CD4-positive, alpha-beta T cell treated with Interleukin-6 at 100 ng/mL for 8 hours (primary cell): ENCODE results near the gene GMPR2.
"Not testable (repeated sequence)": the region's sequence is repeated elsewhere in the genome, so short reads cannot be mapped to it uniquely, and the experiment has no call there.

Experiments used
- DNase-seq: peaks from one replicate; pipeline ENCODE4 v3.0.0-alpha.2; 2020; ENCODE audit warnings: mixed read lengths, low spot score

GMPR2 gene

GRCh38 chr14:24231263-24232120, 1.2 kb upstream of the GMPR2 start:
- no peak for DNase-seq

DNA sequence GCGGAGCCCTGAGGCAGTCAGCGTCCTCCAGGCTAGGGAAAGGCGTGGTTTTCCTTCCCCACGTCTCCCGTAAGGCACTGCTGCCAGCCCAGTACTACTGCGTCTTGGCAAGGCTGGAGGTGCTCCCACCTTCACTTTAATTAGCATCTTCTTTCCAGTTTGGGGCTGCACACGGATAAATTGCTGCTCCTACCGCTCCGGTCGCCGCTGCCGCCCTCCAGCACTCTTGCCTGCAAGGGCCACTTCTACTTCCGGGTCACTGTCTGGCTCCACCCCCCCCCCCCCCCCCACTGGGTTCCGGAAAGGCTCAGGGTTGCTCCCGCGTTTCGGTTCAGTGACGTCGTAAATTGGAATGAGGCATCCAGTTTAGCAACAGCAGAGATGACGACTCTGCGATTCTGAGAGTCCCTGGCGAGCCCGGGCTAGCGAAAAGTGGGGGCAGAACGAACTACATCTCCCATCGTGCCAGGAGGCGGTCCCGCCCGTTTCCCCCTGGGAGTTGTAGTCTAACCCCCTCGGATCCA, 546 bp upstream of the GMPR2 start, which contains the start of gene NEDD8:
Gene NEDD8, minus strand, starts transcription at position 247 of the 524 bp plus-strand sequence. Its CDS starts 100 bp downstream, at position 147.
- DNase-seq: peak; percentile 87

DNA sequence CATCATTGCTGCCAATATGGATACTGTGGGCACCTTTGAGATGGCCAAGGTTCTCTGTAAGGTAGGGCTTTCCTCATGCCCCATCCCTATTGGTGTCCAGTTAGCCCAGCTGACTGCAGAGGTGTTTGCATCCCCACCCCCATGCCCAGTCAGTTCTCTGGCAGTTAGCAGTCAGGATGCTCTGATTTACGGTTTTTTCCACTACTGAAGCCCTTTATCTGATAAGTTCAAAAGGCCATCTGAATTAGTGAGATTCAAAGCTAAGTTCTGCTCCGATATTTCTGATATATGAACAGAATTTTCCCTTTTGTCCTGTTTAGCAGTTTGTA, 773 bp downstream of the GMPR2 start:
- DNase-seq: no peak

DNA sequence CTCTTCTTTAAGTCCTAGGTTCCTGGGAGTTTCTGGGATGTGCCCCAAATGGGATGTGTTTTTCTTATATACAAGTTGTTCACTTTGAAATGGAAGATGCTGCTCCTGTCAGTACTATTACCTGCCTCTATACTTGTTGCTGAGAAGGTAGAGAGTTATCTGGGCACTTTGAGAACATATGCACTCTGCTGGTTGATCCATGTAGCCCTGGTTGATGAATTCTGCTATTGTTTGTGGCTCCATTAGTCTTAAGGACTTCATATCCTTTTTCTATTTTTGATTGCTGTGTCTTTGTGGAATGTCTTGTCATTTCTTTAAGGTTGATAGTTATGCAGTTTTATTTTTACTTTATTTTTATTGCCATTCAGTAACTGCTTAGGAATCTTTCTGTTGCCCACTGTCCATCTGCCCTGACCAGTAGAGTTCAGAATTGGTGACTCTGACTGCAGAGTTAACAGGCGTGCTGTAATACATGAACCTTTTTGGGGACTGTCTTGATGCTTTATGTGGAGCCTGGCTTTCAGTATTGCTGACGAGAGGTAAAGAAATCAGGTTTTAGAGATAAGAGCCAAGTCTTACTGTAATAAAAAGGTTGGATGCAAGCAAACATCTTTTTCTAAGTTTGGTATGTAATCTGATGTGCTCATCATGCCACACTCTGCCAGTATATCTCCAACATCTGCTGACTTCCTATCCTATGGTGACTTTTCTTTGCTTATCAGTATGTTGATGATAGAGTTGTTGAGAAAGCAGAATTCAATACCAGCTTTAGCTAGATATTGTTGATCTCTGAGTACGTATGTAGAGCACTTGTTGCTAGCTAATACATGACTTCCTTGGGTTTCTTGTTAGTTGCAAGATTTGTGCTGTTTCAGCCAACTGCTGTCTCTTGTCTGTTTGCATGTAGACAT, 1.6 kb downstream of the GMPR2 start:
- no peak for DNase-seq

- DNase-seq: no peak
These were observed 3.3 kb downstream of the GMPR2 start for GRCh38 chr14:24235804-24236688.

GRCh38 chr14:24236689-24237462, 4.1 kb downstream of the GMPR2 start:
- DNase-seq: no peak

GRCh38 chr14:24237463-24237955, 4.8 kb downstream of the GMPR2 start:
- DNase-seq: no peak

DNA sequence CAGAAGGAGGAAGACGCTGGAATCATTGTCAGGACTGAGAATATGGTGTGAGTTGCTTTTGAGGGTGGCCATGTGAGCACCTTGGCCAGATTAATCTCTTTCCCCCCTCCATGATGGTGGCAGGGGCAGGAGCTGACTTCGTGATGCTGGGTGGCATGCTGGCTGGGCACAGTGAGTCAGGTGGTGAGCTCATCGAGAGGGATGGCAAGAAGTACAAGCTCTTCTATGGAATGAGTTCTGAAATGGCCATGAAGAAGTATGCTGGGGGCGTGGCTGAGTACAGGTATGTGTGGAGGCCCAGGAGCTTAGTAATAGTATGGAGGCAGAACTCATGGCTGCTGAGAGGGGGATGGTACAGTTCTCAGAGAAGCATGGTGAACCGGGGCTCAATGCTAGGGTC, 5.4 kb downstream of the GMPR2 start:
- no peak for DNase-seq

DNA sequence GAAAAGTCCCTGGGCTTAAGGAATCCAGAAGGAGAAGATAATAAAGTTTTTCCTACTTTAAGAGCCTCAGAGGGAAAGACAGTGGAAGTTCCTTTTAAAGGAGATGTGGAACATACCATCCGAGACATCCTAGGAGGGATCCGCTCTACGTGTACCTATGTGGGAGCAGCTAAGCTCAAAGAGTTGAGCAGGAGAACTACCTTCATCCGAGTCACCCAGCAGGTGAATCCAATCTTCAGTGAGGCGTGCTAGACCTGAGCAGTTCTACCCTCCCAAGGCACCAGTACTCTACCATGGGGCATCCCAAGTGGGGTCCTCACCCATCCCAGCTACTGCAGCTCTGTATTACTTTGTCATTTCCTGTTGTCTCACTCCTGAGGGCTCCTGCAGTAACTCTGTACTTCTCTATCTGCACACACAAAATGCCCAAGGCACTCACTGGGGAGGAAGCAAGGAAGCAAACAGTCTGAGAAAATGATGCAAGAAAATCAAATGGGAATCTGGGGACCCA, 5.9 kb downstream of the GMPR2 start:
- no peak for DNase-seq

GRCh38 chr14:24240110-24240918, 7.6 kb downstream of the GMPR2 start:
- no peak for DNase-seq

GRCh38 chr14:24241829-24242443, 9.2 kb downstream of the GMPR2 start:
- DNase-seq: peak; percentile 93

DNA sequence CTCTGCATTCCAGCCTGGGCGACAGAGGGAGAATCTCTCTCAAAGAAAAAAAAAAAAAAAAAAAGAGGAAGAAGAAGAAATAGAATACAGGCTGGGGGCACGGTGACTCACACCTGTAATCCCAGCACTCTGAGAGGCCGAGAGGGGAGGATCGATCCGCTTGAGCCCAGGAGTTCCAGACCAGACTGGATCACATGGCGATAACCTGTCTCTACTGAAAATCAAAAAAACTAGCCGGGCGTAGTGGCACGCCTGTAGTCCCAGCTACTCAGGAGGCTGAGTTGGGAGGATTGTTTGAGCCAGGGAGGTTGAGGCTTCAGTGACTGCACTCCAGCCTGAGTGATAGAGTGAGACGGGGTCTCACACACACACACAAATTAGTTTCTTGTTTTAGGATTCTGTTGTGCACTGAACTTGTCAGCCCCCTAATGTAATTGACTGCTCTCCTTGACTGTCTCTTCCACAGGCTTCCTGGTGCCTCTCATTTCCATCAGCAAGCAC, 10.7 kb downstream of the GMPR2 start:
- no peak for DNase-seq

- DNase-seq: not testable (repeated sequence)
These were observed 12.6 kb downstream of the GMPR2 start for GRCh38 chr14:24245350-24245749.

- DNase-seq: peak; percentile 48
These were observed 14.1 kb downstream of the GMPR2 start for GRCh38 chr14:24246765-24247212.

DNA sequence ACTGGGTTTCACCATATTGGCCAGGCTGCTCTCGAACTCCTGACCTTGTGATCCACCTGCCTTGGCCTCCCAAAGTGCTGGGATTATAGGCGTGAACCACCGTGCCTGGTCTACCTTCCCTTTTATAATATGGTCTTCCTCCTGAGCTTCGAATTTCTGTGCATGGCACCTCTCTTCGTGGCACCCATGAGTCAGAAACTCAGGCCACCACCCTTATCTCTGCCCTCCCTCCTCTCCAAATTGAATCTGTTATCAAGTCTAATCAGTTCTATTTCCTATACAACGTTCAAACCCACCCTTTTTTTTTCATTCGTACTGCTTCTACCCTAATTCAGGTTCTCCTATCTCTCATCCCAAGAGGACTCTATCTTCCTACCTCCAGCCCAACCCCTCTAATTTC, 14.7 kb downstream of the GMPR2 start:
- DNase-seq: no peak

DNA sequence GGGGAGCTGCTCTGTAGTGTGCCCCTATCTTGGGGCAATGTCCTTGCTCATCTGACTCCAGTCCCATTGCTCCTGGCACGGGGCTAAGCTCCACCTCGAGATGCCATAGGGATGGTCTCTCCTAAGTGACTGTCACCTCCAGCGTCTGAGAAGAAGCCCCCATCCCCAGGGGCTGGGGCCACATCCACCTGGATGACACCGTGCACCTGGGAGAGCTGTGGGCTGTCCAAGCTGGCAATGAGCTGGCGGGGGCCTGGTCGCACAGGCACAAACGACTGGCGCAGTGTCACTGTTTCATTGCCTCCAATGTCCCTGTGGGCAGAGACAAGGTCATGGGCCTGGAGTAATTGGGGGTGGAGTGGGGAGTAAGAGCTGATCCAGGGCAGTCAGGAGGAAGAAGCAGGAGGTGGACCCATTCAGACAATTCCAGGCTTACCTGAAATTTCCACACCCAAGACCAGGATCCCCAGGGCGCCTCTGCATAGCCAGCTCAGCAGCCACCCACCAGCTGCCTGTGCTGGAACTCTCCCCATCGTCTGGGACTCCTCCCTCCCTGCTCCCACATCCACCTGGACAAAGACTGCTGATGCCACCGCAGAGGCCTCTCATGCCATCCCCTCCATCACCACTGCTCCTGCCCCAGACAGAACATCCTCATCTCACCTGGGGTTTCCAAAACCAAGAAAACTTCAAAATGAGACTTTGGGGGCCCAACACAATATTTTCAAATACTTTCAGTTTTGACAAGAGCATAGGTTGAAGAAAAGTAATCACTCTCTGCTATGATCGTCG, 16.7 kb downstream of the GMPR2 start:
- no peak for DNase-seq

DNA sequence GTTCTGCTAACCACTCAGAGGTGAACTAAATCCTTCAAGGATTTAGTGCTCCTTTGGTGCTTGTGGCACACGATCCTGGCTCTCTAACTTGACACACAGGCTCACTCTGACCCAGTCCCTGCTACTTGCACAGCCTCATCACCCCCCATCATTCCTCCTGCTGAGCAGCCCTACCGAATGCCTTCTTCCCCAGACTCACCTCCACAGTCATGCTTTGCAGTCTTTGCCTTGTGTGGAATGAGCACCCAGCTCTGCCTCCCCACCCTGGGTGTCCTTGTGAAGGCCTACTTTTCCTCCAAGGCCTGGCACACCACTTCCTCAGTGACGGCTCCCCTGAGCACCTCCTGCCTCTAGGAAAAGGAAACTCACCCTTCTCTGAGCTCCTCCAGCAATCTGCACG, 17.6 kb downstream of the GMPR2 start:
- DNase-seq: no peak

GRCh38 chr14:24251880-24252288, 19.2 kb downstream of the GMPR2 start:
- DNase-seq: no peak
